Lower lobe of right lung (tissue), 2 donors: ENCODE measurements around the gene IL1RAP. TPM values are rescaled to one million over a fixed set of nuclear protein-coding genes. Genes with fewer than 3 reads are reported as not detected.
"Not testable (repeated sequence)": the region's sequence is repeated elsewhere in the genome, so short reads cannot be mapped to it uniquely, and the experiment has no call there.

Experiments
- ATAC-seq, 2 donors: fragments of 200-7000 bp; cut with Tn5 transposase; one replicate each; pipeline ENCODE4 v1.9.1; 2020 to 2022; ENCODE audit warnings: mild to moderate bottlenecking in 2 of 2, moderate library complexity in 2 of 2
- DNase-seq: peaks from one replicate; pipeline ENCODE4 v3.0.0-alpha.2; 2020
- H3K27ac ChIP-seq: fragments of 200-600 bp; one replicate; pipeline ENCODE4 v1.8.0; 2022
- H3K27me3 ChIP-seq: fragments of 200-600 bp; one replicate; pipeline ENCODE4 v1.8.0; 2022; ENCODE audit warnings: low read depth
- H3K36me3 ChIP-seq: fragments of 200-600 bp; one replicate; pipeline ENCODE4 v1.8.0; 2022; ENCODE audit warnings: mild to moderate bottlenecking
- H3K4me1 ChIP-seq: fragments of 200-600 bp; one replicate; pipeline ENCODE4 v1.8.0; 2022
- H3K4me3 ChIP-seq: fragments of 200-600 bp; one replicate; pipeline ENCODE4 v1.8.0; 2022; ENCODE audit warnings: mild to moderate bottlenecking
- H3K9me3 ChIP-seq: fragments of 200-600 bp; one replicate; pipeline ENCODE4 v1.8.0; 2022
- CTCF ChIP-seq: fragments of 200-600 bp; IDR thresholded peaks from one replicate; pipeline ENCODE4 v1.8.0; 2022; ENCODE audit warnings: antibody characterized with exemption, mild to moderate bottlenecking
- intact Hi-C: fragments of 100-400 bp; cut with DNase I; formaldehyde crosslinking; loops from one replicate; pipeline ENCODE4 v1.11.0; 2022
- total RNA-seq: library from RNA; stranded (reverse); fragmentation: NEBNext Ultra II Directional; extraction: Animal tissue kit (Norgen Biotek cat#: 25700); gene quantifications from one replicate; pipeline ENCODE4 v1.2.1, GENCODE V29; 2021
- donor health status: DM: no; HTN: yes; CAD: no; lungs with severe emphysema.

Gene IL1RAP
- total RNA-seq, 1 donor from 2014 or later, result 26.8 TPM

- Histone ChIP-seq H3K9me3 (no peaks in the 10 kb centered on the region), H3K27me3 (no peaks in the 10 kb centered on the region), H3K36me3 (no peaks in the 10 kb centered on the region), H3K27ac (no peak overlapping the region), H3K4me3 (no peak overlapping the region), H3K4me1 (no peaks in the 10 kb centered on the region)
- DNase-seq (no peak), ATAC-seq (no peak)
- no peak for TF ChIP-seq CTCF
- intact Hi-C loops, result no loop called here
Measured at GRCh38 chr3:190658106-190658505, 144.2 kb downstream of the IL1RAP start.

GRCh38 chr3:190666821-190667220 is 152.9 kb downstream of the IL1RAP start:
- intact Hi-C loops, result no loop called here
- no peaks in the 10 kb centered on the region for H3K27me3 ChIP-seq
- H3K4me1 ChIP-seq, result no peaks in the 10 kb centered on the region
- TF ChIP-seq CTCF, result no peak
- no peaks in the 10 kb centered on the region for H3K9me3 ChIP-seq
- H3K4me3 ChIP-seq, result no peak overlapping the region
- DNase-seq (no peak), ATAC-seq (no peak)
- H3K36me3 ChIP-seq, result no peaks in the 10 kb centered on the region
- no peak overlapping the region for H3K27ac ChIP-seq

- no peak for DNase-seq
- TF ChIP-seq CTCF, result no peak
- no peak for ATAC-seq
- no peaks in the 10 kb centered on the region for H3K4me1 ChIP-seq
- H3K9me3 ChIP-seq, result no peaks in the 10 kb centered on the region
- no peak overlapping the region for H3K4me3 ChIP-seq
- no peak overlapping the region for H3K27ac ChIP-seq
- no peaks in the 10 kb centered on the region for H3K27me3 ChIP-seq
- no peaks in the 10 kb centered on the region for H3K36me3 ChIP-seq
- intact Hi-C loops, result no loop called here
Measured at GRCh38 chr3:190671658-190672057, 157.8 kb downstream of the IL1RAP start.

GRCh38 chr3:190673148-190673547 is 159.3 kb downstream of the IL1RAP start:
- no peak for TF ChIP-seq CTCF
- Histone ChIP-seq H3K27ac (no peak overlapping the region), H3K9me3 (no peaks in the 10 kb centered on the region), H3K36me3 (no peaks in the 10 kb centered on the region), H3K4me1 (no peaks in the 10 kb centered on the region), H3K4me3 (no peak overlapping the region), H3K27me3 (no peaks in the 10 kb centered on the region)
- DNase-seq (no peak), ATAC-seq (no peak)
- intact Hi-C loops, result no loop called here

GRCh38 chr3:190676481-190676880 is 162.6 kb downstream of the IL1RAP start:
- no peaks in the 10 kb centered on the region for H3K27me3 ChIP-seq
- no peak for DNase-seq
- H3K27ac ChIP-seq, result no peak overlapping the region
- no peaks in the 10 kb centered on the region for H3K36me3 ChIP-seq
- no peak overlapping the region for H3K4me3 ChIP-seq
- no peaks in the 10 kb centered on the region for H3K4me1 ChIP-seq
- intact Hi-C loops, result no loop called here
- H3K9me3 ChIP-seq, result no peaks in the 10 kb centered on the region
- TF ChIP-seq CTCF, result no peak
- ATAC-seq, result no peak

GRCh38 chr3:190677001-190677400 is 163.1 kb downstream of the IL1RAP start:
- no peaks in the 10 kb centered on the region for H3K36me3 ChIP-seq
- H3K9me3 ChIP-seq, result no peaks in the 10 kb centered on the region
- ATAC-seq (no peak), DNase-seq (no peak)
- H3K4me3 ChIP-seq, result no peak overlapping the region
- no peak for TF ChIP-seq CTCF
- H3K27me3 ChIP-seq, result no peaks in the 10 kb centered on the region
- intact Hi-C loops, result no loop called here
- no peak overlapping the region for H3K27ac ChIP-seq
- no peaks in the 10 kb centered on the region for H3K4me1 ChIP-seq

- H3K9me3 ChIP-seq, ATAC-seq, intact Hi-C loops, H3K27ac ChIP-seq, H3K4me3 ChIP-seq, H3K36me3 ChIP-seq, DNase-seq, H3K4me1 ChIP-seq, H3K27me3 ChIP-seq: not testable (repeated sequence)
Measured at GRCh38 chr3:190677868-190678267, 164.0 kb downstream of the IL1RAP start.
